ENCODE measurements around the gene LHFPL4.
"Not testable (repeated sequence)": the region's sequence is repeated elsewhere in the genome, so short reads cannot be mapped to it uniquely, and the experiment has no call there.

Gene LHFPL4

DNA sequence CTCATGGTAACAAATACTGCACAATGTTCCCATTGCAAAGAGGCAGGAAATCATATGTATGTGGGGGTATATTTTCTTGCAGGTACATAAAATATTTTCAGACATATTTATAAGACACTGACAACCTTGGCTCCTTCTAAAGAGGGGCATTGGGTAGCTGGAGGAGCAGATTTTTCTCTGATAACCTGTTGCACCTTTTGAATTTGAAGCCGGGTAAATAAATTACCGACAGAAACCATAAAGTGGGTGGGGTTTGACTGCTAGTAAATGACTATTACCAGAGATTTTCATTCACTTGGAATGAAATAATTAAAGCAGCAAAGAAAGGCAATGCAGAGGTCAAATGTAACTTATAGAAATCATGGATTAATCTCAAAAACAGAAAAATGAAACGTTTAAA lies 19.2 kb downstream of the LHFPL4 start:
- DNase-seq = no peak

GRCh38 chr3:9525078-9525477 lies 28.5 kb downstream of the LHFPL4 start:
- no peak for DNase-seq

DNA sequence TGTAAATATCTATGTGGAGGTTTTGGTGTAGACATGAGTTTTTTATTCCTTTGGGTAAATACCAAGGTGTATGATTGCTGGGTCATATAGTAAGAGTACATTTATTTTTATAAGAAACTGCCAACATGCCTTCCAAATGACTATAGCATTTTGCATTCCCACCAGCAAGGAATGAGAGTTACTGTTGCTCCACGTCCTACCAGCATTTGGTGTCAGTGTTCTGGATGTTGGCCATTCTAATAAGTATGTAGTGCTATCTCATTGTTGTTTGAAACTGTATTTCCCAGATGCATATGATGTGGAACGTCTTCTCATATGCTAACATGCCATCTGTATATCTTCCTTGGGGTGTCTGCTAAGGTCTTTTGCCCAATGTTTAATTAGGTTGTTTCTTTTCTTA lies 38.7 kb downstream of the LHFPL4 start:
- no peak for DNase-seq

DNA sequence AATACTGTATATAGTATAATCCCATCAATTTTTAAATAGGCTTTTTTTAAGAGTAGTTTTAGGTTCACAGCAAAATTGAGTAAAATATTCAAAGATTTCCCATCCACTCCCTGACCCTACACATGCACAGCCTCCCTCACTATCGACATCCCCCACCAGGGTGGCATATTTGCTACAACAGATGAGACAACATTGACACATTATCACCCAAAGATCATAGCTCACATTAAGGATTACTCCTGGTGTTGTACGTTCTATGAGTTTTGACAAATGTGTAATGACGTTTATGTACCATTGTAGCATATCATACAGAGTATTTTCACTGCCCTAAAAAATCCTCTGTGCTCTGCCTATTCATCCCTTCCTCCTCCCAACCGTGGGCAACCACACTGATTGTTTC lies 39.3 kb downstream of the LHFPL4 start:
- no peak for DNase-seq

DNA sequence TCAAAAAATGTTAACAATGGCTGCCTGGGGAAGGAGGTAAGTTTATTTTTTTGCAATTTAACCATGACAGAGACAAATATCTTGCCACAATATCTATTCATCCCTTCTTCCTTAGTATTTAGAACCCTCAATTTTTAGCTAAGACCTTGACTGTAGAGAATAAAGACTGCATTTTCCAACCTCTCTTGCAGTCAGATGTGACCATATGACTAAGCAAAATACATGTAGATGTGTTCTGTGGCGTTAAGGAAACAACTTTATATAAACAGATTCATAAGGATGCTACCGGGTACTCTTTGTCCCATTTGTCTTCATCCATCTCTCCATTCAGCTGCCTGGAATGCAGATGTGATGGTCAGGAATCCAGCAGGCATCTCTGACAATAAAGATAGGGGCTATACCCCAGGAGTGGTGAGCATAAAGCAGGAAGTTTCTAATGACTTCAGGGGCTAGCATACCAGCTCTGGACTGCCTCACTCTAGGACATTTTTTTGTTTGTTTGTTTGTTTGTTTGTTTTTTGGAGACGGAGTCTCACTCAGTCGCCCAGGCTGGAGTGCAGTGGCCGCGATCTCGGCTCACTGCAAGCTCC lies 41.1 kb downstream of the LHFPL4 start:
- DNase-seq = no peak

DNA sequence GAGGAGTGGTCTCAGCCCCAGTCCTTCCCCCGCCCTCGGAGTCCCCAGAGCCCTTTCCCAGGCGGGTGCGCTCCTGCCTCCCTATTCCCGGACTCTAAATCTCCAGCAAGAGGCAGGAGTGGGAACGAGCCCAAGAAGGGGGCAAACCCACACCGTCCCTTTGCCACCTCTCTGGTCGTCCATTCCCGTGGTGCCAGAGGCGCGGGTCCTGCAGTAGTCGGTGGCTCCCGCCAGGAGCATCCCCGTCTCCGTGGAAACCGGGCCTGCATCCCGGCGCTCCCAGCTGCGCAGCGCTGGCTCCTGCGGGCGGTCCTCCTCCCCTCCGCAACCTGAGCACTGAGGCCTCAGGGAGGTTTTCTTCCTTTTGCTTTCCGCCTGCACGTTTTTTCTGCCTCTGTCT lies 44.8 kb downstream of the LHFPL4 start:
- no peak for DNase-seq

- no peak for DNase-seq
Measured at GRCh38 chr3:9507586-9508578, 45.7 kb downstream of the LHFPL4 start.

DNA sequence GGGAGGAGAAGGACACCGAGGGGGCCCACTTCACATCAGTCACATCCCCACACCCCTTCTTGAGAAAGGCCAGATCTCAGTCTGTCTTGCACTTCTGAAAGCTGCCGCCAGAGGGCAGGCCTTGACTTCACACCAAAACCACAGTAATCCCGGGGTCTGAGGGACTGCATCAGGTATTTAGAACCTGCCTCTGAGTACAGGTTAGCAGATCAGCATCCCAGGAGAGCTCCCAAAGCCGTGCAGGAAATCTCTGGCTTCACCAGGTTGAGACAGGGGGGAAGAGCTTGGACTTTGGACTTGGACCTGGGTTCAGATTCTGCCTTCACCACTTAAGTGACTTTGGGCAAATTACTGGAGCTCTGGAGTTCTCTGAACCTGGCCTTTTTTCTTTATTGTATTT lies 50.3 kb downstream of the LHFPL4 start:
- DNase-seq = peak; percentile 75

- no peak for DNase-seq
Measured at GRCh38 chr3:9501226-9501625, 52.4 kb downstream of the LHFPL4 start.

DNA sequence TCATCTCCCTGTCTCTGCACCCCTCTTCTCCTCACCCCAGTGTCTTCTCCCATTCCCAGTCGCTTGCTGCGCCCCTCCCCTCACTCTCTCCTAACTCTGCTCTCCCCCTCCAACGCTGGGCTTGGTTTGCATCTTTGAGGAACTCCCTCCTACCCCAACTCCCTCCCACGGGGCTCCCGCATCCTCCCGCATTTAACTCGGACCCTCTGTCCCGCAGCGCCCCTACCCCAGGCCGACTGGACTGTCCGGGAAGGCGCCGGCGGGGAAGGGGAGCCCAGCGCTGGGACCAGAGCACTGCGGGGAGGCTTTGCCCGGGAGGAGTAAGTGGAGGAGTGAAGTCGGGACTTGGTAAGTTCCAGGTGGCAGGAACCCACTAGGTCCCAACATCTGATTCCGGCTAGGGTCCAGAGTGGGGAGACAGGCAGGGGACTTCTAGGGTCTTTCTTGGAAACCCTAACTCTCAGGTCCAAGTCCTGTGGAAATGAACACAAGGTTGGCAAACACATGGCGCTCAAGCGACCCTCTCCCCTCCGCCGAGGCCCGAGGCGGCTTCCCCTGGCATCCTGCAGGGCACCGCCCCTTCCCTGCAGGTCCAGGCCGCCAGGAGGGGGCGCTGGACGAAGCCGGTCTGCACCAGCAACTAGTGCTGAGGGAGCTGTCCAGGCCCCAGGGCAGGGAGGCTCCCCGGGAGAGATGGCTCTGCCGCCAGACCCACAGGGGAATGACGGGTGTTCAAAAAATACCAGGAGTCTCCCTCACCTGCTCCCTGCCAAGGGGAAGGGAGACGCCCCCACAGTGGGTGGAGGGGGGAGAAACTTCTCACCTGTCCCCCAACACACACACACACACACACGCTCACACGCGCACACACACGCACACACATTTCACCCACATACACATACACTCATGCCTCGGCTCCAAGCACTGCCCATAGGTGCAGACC lies 53.2 kb downstream of the LHFPL4 start:
- peak; percentile 68 for DNase-seq

DNA sequence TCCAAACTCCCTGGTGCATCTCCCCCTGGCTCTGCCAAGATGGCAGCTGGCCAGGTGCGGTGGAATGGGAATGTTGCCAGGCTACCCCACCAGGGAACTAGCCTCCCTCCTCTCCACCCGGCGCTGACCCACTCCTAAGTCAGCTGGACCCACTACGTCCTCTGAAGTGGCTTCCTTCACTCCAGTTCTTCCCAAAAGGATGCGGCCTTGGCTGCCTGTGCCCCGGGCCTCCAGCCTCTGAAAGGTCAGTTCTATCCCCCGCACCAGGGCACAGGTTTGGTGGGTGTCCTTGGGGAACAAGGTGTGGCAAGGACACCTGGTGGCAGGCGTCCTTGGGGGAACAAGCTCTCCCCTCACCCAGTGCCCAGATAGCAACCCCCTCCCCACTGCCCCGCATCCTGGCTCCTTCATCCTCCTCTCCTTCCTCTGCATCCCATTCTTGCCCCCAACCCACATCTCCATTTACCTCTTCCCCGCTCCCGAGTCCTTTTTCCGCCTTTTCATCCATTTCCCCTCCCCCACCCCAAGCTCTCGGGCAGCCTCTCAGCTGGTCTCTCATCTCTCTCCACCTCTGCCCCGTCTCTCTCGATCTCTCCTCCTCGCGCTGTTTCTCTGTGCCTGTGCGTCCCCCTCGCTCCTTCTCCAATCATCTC lies 54.0 kb downstream of the LHFPL4 start:
- DNase-seq = no peak

GRCh38 chr3:9498781-9499180 lies 54.8 kb downstream of the LHFPL4 start:
- no peak for DNase-seq

DNA sequence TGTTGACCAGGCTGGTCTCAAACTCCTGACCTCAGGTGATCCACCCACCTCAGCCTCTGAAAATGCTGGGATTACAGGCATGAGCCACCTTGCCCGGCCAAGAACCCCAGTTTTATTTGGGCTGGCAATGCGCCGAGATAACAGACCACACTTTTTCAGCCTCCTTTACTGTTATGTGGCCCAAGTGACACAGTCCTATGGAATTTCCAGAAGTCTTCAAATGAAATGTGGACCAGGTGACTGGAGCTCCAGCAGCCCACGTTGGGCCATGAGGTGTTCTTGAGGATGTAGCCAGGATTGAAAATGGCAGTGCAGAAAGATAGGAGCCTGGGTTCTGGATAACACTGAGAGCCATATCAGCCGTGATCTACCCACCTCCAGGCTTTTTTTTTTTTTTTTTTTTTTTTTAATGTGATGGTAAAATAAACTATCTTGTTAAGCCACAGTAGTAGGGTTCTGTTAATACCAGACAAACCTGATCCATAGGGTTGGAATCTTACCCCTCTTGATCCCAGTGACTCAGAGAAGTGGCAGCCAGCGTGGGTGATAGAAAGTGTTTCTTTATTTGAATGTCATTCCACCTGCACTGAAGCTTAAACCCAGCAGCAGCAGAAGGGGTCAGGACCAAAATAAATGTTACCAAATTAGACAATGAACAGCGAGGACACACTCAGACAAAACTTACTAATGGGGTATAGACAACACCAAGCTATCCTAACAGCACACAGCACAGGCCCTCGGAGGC lies 55.6 kb downstream of the LHFPL4 start:
- no peak for DNase-seq

DNA sequence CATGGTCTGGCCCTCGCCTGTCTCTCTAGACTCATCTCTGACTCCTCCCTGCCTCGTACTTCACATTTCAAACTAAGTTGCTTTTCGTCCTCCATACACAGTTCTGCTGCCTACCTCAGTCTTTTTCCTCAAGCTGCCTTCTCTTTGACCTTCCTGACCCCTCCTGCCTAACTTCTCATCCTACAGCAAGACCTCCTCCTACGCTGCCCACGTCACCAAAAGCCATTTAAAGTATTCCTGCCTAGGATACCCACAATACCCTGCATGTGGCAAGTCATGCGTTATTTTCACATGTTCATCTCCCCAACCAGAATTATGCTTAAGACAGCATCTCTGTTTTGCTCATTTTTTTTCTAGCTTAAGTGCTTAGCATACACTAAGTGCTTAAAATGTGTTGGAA lies 56.7 kb downstream of the LHFPL4 start:
- no peak for DNase-seq

- not testable (repeated sequence) for DNase-seq
Measured at GRCh38 chr3:9494036-9494435, 59.6 kb downstream of the LHFPL4 start.

DNA sequence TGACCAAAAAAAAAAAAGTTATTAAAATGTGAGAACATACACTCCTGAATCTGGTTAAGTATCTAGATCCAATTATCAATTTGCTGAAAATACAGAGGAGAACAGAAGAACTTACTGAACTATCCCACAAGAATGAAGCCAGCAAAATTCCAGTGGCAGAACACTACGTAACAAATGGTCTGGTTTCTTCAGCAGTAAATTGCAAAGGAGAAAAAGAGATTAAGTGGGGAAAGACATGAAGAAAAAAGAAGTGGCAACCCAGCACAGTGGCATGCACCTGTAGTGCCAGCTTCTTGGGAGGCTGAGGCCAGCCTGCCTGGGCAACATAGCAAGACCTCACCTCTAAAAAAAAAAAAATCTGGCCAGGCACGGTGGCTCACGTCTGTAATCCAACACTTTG lies 62.1 kb downstream of the LHFPL4 start:
- no peak for DNase-seq

GRCh38 chr3:9485248-9485647 lies 68.4 kb downstream of the LHFPL4 start:
- no peak for DNase-seq

DNA sequence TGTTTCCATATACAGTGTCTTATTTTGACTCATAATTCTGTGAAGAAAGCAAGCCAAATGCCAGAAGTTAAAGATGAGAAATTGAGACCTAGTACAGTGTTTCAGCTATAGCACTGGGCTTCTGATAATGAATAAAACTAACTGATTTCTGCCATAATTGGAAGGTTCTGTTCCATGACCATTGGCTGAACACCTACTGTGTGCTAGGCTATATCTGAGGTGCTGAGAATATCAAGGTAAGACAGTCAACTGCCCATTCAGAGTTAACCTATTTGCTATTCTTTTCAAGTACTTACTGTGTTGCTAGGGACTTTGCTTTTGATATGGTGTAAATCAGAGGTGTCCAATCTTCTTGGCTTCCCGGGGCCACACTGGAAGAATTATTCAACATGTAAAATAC lies 73.4 kb downstream of the LHFPL4 start:
- no peak for DNase-seq

DNA sequence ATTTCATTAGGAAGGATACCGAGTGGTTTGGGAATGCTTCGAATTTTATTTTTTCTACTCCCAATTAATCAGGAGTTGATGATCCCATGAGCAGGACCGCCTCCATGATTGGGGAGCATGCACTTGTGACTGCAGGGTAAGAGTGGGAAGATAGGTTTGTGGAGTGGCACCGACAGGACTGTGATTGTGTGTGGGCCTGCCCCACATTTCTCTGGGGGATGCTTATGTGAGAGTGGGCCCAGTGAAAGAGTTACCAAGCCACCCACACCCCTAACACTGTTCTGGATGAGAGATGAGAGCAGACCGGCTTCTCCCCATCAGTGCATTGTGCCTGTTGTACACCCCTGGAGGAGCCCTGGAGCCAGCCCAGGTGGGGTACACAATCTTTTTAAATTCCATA lies 76.7 kb downstream of the LHFPL4 start:
- DNase-seq = no peak

DNA sequence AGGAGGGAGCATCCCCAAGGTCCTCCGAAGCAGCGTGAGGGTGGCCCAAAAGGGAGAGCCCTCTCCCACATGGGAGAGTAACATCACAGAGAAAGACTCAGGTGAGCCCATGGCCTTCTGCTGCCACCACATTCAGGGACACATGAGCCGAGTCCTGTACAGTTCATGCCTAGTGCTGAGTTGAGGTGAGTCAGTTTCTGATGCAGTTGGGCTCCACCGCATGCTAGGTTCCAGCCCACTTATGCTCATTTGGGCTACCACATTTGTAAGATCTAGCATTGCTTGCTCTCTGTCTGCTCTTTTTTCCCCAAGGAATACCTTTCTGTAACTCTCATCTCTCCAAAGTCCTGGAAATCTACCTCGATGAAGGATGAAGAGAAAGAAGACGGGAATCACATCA lies 79.1 kb downstream of the LHFPL4 start:
- no peak for DNase-seq

GRCh38 chr3:9473496-9474065 lies 80.0 kb downstream of the LHFPL4 start:
- DNase-seq = no peak

DNA sequence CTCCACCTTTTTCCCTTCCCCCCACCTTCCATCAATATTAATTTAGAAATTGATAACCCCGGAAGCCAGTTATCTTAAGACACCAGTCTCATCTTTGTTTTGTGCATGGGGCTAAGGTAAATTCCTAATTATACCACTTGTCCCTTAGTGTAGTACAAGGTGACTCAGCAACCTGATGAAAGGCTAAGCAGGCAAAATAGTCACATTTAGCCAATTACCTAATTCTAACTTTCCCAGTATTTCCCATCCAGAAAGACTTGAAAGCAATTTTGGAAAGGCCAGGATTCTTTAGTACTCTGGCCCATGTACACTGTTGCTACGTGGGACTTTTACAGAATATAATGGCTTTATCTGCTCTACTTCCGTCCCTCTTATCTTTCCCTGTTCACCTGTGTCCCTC lies 83.6 kb downstream of the LHFPL4 start:
- DNase-seq = no peak
